Muscle of leg (tissue), 11 donors: ENCODE results near the gene FNIP1. TPM values are rescaled to one million over a fixed set of nuclear protein-coding genes. Genes with fewer than 3 reads are reported as not detected.
"Not testable (repeated sequence)": the region's sequence is repeated elsewhere in the genome, so short reads cannot be mapped to it uniquely, and the experiment has no call there.

Source experiments
- DNase-seq: peaks from one replicate; pipeline ENCODE4 v3.0.0; 2013
- H3K27ac ChIP-seq: one replicate; pipeline ENCODE4 v1.5.1; 2013; ENCODE audit warnings: mild to moderate bottlenecking, low read length, control low read depth
- H3K27me3 ChIP-seq: one replicate; pipeline ENCODE4 v1.6.1; 2013; ENCODE audit warnings: low read length; ENCODE audit not compliant: control insufficient read depth, insufficient read depth
- H3K36me3 ChIP-seq: one replicate; pipeline ENCODE4 v1.6.1; 2013; ENCODE audit warnings: low read length; ENCODE audit not compliant: control insufficient read depth, insufficient read depth
- H3K4me1 ChIP-seq: one replicate; pipeline ENCODE4 v1.6.1; 2013; ENCODE audit warnings: low read length; ENCODE audit not compliant: control insufficient read depth, insufficient read depth
- H3K4me3 ChIP-seq: one replicate; pipeline ENCODE4 v1.5.1; 2013; ENCODE audit warnings: low read length, control low read depth
- H3K9me3 ChIP-seq: replicated peaks from 2 replicates; pipeline ENCODE4 v1.6.1; 2013; ENCODE audit warnings: low read depth, low read length; ENCODE audit not compliant: control insufficient read depth
- WGBS: methylation state at CpG from one replicate; pipeline ENCODE4 v1.1.5; 2013; ENCODE audit warnings: missing lambda C conversion rate; ENCODE audit not compliant: insufficient coverage; 5-methylcytosine and 5-hydroxymethylcytosine counted together
- polyA plus RNA-seq, 8 donors: library from polyadenylated mRNA; unstranded; fragments of 120-200 nt; gene quantifications; one replicate each; pipeline versions ENCODE4 v1.2.1 to v1.2.3, GENCODE V29; 2013; ENCODE audit warnings: inconsistent platforms in 1 of 8, low replicate concordance in 1 of 8; ENCODE audit not compliant: insufficient read length in 8 of 8, insufficient read depth in 1 of 8
- total RNA-seq: library from RNA; stranded (reverse); fragments of 120-200 nt; gene quantifications from one replicate; pipeline ENCODE4 v1.2.4, GENCODE V29; 2013

Gene FNIP1
- total and polyA plus RNA-seq, 9 donors, result 10.4 to 26.5 (median 12.0) TPM

GRCh38 chr5:131706281-131706680 lies 90.5 kb downstream of the FNIP1 start:
- H3K27me3 ChIP-seq, result no peaks in the 10 kb centered on the region
- no peak overlapping the region for H3K4me3 ChIP-seq
- no peak overlapping the region for H3K27ac ChIP-seq
- peaks cover 15% of the 10 kb centered on the region for H3K36me3 ChIP-seq
- H3K4me1 ChIP-seq, result no peaks in the 10 kb centered on the region
- WGBS, result no CpG with 5 or more reads among the region's 5 CpGs
- DNase-seq, result no peak
- no peaks in the 10 kb centered on the region for H3K9me3 ChIP-seq

GRCh38 chr5:131694926-131695325 lies 101.9 kb downstream of the FNIP1 start:
- Histone ChIP-seq H3K4me3 (no peak overlapping the region), H3K27me3 (no peaks in the 10 kb centered on the region), H3K4me1 (no peaks in the 10 kb centered on the region), H3K9me3 (no peaks in the 10 kb centered on the region), H3K36me3 (peaks cover 8% of the 10 kb centered on the region), H3K27ac (no peak overlapping the region)
- WGBS, result no CpG with 5 or more reads among the region's 4 CpGs
- DNase-seq, result no peak

GRCh38 chr5:131693894-131694293 lies 102.9 kb downstream of the FNIP1 start:
- Histone ChIP-seq H3K9me3 (no peaks in the 10 kb centered on the region), H3K4me1 (no peaks in the 10 kb centered on the region), H3K4me3 (no peak overlapping the region), H3K27me3 (no peaks in the 10 kb centered on the region), H3K27ac (no peak overlapping the region), H3K36me3 (peaks cover 8% of the 10 kb centered on the region)
- DNase-seq, result no peak
- no CpG with 5 or more reads among the region's 1 CpG for WGBS

DNA sequence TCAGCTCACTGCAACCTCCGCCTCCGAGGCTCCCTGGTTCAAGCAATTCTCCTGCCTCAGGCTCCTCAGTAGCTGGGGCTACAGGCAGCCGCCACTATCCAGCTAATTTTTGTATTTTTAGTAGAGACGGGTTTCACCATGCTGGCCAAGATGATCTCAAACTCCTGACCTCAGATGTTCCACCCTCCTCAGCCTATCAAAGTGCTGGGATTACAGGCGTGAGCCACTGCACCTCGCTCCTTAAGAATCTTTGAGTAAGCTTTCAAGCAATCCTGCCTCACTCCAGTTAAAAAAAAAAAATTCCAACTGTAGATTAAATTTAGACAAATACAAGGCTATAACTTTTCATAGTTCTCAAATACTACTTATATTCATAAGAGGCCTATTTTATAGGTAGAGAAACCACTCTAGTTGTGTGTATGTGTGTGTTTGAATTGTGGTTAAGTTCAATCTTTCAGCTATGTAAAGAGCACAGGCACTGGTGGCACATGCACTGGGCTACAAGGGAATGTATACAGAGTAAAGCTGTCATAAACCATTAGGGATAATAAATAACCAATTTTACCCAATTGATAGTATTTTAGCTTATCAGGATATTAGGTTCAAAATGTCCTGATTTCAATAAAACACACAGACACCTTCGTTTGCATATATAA lies 111.2 kb downstream of the FNIP1 start:
- 92% methylated on average over 2 of the region's 7 CpGs for WGBS

GRCh38 chr5:131684595-131684994 lies 112.2 kb downstream of the FNIP1 start:
- Histone ChIP-seq H3K27me3 (no peaks in the 10 kb centered on the region), H3K36me3 (no peaks in the 10 kb centered on the region), H3K4me3 (no peak overlapping the region), H3K27ac (no peak overlapping the region), H3K9me3 (no peaks in the 10 kb centered on the region), H3K4me1 (no peaks in the 10 kb centered on the region)
- DNase-seq, result no peak

More for the DNA sequence above, 111.2 kb downstream of the FNIP1 start:
- DNase-seq, result no peak
- Histone ChIP-seq H3K4me3 (no peak overlapping the region), H3K36me3 (peaks cover 4% of the 10 kb centered on the region), H3K27ac (no peak overlapping the region), H3K27me3 (no peaks in the 10 kb centered on the region), H3K4me1 (no peaks in the 10 kb centered on the region), H3K9me3 (no peaks in the 10 kb centered on the region)

DNA sequence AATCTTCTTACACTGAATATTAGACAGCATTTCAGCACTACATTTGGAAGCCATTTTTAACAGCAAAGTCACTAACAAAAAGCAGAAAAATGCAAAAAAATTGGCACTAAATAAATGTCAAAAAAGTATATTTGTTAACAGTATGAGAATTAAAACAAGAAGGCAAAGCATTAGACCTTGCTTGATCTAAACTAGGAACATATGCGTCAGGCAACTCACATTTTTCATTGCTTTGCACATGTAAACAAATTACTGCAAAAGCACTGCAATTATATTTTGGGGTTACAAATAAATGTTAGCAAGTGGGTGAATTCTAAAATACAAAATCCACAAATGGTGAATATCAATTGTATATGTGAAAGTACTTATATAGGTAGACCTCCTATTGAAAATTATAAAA lies 112.8 kb downstream of the FNIP1 start:
- H3K9me3 ChIP-seq, result no peaks in the 10 kb centered on the region
- no peak overlapping the region for H3K4me3 ChIP-seq
- no peaks in the 10 kb centered on the region for H3K27me3 ChIP-seq
- no peak for DNase-seq
- H3K36me3 ChIP-seq, result no peaks in the 10 kb centered on the region
- H3K4me1 ChIP-seq, result no peaks in the 10 kb centered on the region
- WGBS, result no CpG with 5 or more reads among the region's 1 CpG
- H3K27ac ChIP-seq, result no peak overlapping the region

DNA sequence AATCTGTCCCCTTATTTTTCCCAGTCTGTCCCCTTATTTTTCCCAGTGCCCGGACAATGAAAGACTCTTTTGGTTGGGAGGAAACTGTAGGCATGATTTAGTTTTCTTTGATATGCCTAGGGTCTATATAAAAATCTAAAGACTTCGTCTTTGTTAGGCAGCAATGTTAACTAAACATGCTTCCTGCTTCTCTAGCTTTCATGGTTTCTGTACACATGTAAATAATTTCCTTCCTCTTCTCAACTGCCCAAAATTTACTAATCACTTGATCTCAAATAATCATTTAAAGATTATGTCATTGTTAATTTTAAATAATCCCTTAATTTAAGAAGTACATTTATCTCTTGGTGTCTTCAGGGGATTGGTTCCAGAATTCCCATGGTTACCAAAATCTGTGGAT lies 114.0 kb downstream of the FNIP1 start:
- Histone ChIP-seq H3K27ac (no peak overlapping the region), H3K9me3 (no peaks in the 10 kb centered on the region), H3K36me3 (no peaks in the 10 kb centered on the region), H3K4me3 (no peak overlapping the region), H3K4me1 (no peaks in the 10 kb centered on the region), H3K27me3 (no peaks in the 10 kb centered on the region)
- whole genome bisulfite sequencing, result no CpG with 5 or more reads among the region's 2 CpGs
- DNase-seq, result no peak

- no CpG with 5 or more reads among the region's 5 CpGs for WGBS
- H3K9me3 ChIP-seq, result no peaks in the 10 kb centered on the region
Observed at GRCh38 chr5:131682175-131682574, 114.6 kb downstream of the FNIP1 start.

GRCh38 chr5:131679911-131680310 lies 116.9 kb downstream of the FNIP1 start:
- Histone ChIP-seq H3K4me1 (no peaks in the 10 kb centered on the region), H3K27ac (no peak overlapping the region), H3K36me3 (peaks cover 18% of the 10 kb centered on the region), H3K9me3 (no peaks in the 10 kb centered on the region), H3K27me3 (no peaks in the 10 kb centered on the region), H3K4me3 (no peak overlapping the region)
- no CpG with 5 or more reads among the region's 1 CpG for WGBS
- no peak for DNase-seq

More at GRCh38 chr5:131682175-131682574, 114.6 kb downstream of the FNIP1 start:
- H3K4me1 ChIP-seq, result no peaks in the 10 kb centered on the region
- H3K27ac ChIP-seq, result no peak overlapping the region
- H3K36me3 ChIP-seq, result peaks cover 5% of the 10 kb centered on the region
- no peak for DNase-seq
- H3K4me3 ChIP-seq, result no peak overlapping the region
- H3K27me3 ChIP-seq, result no peaks in the 10 kb centered on the region

DNA sequence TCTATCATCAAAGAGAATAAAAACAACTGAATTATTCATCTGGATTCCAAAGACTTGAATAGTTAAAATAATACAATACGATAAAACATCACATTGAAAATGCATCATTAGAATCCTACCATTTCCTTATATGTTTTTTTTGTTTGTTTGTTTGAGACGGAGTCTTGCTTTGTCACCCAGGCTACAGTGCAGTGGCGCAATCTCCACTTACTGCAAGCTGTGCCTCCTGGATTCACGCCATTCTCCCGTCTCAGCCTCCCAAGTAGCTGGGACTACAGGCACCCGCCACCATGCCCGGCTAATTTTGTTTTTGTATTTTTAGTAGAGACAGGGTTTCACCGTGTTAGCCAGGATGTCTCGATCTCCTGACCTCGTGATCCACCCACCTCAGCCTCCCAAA lies 118.5 kb downstream of the FNIP1 start:
- H3K4me1 ChIP-seq, DNase-seq, H3K27ac ChIP-seq, H3K27me3 ChIP-seq, H3K9me3 ChIP-seq, H3K4me3 ChIP-seq: not testable (repeated sequence)
- 100% methylated on average over 1 of the region's 10 CpGs for WGBS
- peaks cover 27% of the 10 kb centered on the region for H3K36me3 ChIP-seq

DNA sequence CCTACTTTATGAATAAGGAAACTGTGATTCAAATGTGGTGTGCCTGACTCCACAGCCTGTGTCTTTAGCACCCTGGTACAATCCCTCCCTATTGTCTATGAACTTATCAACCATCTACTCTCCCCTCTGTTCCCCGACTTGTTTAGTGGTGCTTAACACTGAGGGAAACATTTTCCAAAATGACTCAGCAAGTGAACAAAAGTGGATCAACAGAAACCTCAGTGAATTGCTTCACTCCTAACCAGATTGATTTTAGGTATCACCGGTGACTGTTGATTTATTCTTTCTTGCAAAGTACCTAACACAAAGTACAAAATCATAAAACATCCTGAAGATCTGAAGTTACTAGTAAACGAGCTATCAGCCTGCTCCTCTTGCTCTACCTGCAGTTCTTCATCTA lies 119.7 kb downstream of the FNIP1 start:
- Histone ChIP-seq H3K4me3 (no peak overlapping the region), H3K27ac (no peak overlapping the region), H3K4me1 (peaks cover 4% of the 10 kb centered on the region), H3K9me3 (no peaks in the 10 kb centered on the region), H3K36me3 (peaks cover 29% of the 10 kb centered on the region), H3K27me3 (no peaks in the 10 kb centered on the region)
- no peak for DNase-seq
- 100% methylated on average over 1 of the region's 3 CpGs for WGBS
